ENCODE results near the gene HASPIN.
"Not testable (repeated sequence)": the region's sequence is repeated elsewhere in the genome, so short reads cannot be mapped to it uniquely, and the experiment has no call there.

DNA sequence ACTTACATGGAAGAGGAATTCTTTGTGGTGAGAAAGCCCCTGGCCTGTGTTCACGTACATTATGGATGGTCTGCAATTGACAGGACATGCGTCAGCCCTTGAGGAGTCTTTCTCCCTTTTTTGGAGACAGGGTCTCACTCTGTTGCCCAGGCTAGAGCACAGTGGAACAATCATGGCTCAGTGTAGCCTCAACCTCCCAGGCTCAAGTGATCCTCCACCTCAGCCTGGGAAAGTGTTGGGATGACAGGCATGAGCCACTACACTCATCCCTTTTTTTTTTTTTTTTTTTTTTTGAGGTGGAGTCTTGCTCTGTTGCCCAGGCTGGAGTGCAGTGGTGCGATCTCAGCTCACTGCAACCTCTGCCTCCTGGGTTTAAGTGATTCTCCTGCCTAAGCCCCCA lies 4.4 kb downstream of the HASPIN start:
- not testable (repeated sequence) for TF ChIP-seq CTCF, POLR2A, EP300 (IDR thresholded peaks at IDR 0.05)
